Erythroblast (primary cell): ENCODE measurements around the gene RBFOX1.

ENCODE experiments used
- GATA1 ChIP-seq: IDR thresholded peaks from 2 replicates; pipeline ENCODE4 v1.6.1; 2011; ENCODE audit warnings: low read depth, mild to moderate bottlenecking, control low read depth, low read length, moderate library complexity
- POLR2A ChIP-seq: IDR thresholded peaks from 2 replicates; pipeline ENCODE4 v1.6.1; 2011; ENCODE audit warnings: mild to moderate bottlenecking, low read length

- TF ChIP-seq POLR2A, result no peak
- TF ChIP-seq GATA1, result no peak
Measured at GRCh38 chr16:7316281-7316888, 16.3 kb upstream of the RBFOX1 start.
